T-helper 2 cell treated with Interferon-gamma antibody and Interleukin-4, amounts not matched to agents 100 ng/mL and 5 ng/mL, for 36 hours (primary cell): ENCODE measurements around the gene STARD6. TPM values are rescaled to one million over a fixed set of nuclear protein-coding genes. Genes with fewer than 3 reads are reported as not detected.

Source experiments
- total RNA-seq: library from RNA; stranded (reverse); gene quantifications from 2 replicates; pipeline ENCODE4 v1.2.3, GENCODE V29; 2022

The STARD6 gene
- total RNA-seq, 1 donor from 2014 or later = not detected

Other genes starting within 250 kb of the STARD6 start
- gene MBD2, start 133.2 kb downstream of the STARD6 start, total RNA-seq = 128 and 151 TPM in 2 replicates
- 16.0 and 16.3 TPM in 2 replicates for gene POLI, start 88.3 kb downstream of the STARD6 start, total RNA-seq
- 8.9 and 10.0 TPM in 2 replicates for gene C18orf54, start within 50 bp of the STARD6 start, total RNA-seq
- gene DYNAP, start 233.4 kb upstream of the STARD6 start, total RNA-seq = not detected in 2 replicates